H9 (cell line): ENCODE measurements around the gene DAPK2. TPM values are rescaled to one million over a fixed set of nuclear protein-coding genes. Genes with fewer than 3 reads are reported as not detected.
A peak's percentile ranks its signal among the peaks of the same experiment; 100 is the strongest.

Experiments used
- DNase-seq: peaks from one replicate; pipeline ENCODE4 v3.0.0-alpha.2; 2017
- H2AFZ ChIP-seq: one replicate; pipeline ENCODE4 v1.6.1; 2013; ENCODE audit warnings: mild to moderate bottlenecking, low read length, control low read depth, moderate library complexity
- H2AK5ac ChIP-seq: 2 replicates; pipeline ENCODE4 v1.6.1; 2013; ENCODE audit warnings: low read length, control low read depth, mixed read lengths; ENCODE audit not compliant: insufficient read length
- H2BK120ac ChIP-seq: one replicate; pipeline ENCODE4 v1.6.1; 2013; ENCODE audit warnings: low read depth, mild to moderate bottlenecking, low read length, control low read depth, inconsistent platforms; ENCODE audit not compliant: poor library complexity, severe bottlenecking
- H2BK12ac ChIP-seq: 2 replicates; pipeline ENCODE4 v1.6.1; 2013; ENCODE audit warnings: low read length, control low read depth, mixed read lengths, low read depth; ENCODE audit not compliant: insufficient read length
- H2BK15ac ChIP-seq: 2 replicates; pipeline ENCODE4 v1.6.1; 2013; ENCODE audit warnings: low read depth, low read length, control low read depth
- H2BK20ac ChIP-seq: one replicate; pipeline ENCODE4 v1.6.1; 2013; ENCODE audit warnings: low read depth, mild to moderate bottlenecking, low read length, control low read depth, inconsistent platforms; ENCODE audit not compliant: poor library complexity, severe bottlenecking
- H2BK5ac ChIP-seq: 2 replicates; pipeline ENCODE4 v1.6.1; 2013; ENCODE audit warnings: low read length, control low read depth, mixed read lengths; ENCODE audit not compliant: insufficient read length
- H3K14ac ChIP-seq: 2 replicates; pipeline ENCODE4 v1.6.1; 2013; ENCODE audit warnings: low read length, control low read depth; ENCODE audit not compliant: insufficient read depth
- H3K18ac ChIP-seq: 2 replicates; pipeline ENCODE4 v1.6.1; 2013; ENCODE audit warnings: low read depth, mild to moderate bottlenecking, mixed read lengths, low read length, control low read depth; ENCODE audit not compliant: insufficient read length
- H3K23ac ChIP-seq: 2 replicates; pipeline ENCODE4 v1.6.1; 2013; ENCODE audit warnings: low read length, control low read depth, mixed read lengths, low read depth; ENCODE audit not compliant: insufficient read length
- H3K23me2 ChIP-seq: 2 replicates; pipeline ENCODE4 v1.6.1; 2013; ENCODE audit warnings: low read depth, mild to moderate bottlenecking, mixed read lengths, low read length, control low read depth; ENCODE audit not compliant: insufficient read length, poor library complexity, severe bottlenecking
- H3K27ac ChIP-seq: 2 replicates; pipeline ENCODE4 v1.5.1; 2013; ENCODE audit warnings: low read length, control low read depth, mixed read lengths, low read depth; ENCODE audit not compliant: insufficient read length
- H3K27me3 ChIP-seq: 2 replicates; pipeline ENCODE4 v1.6.1; 2013; ENCODE audit warnings: low read length, control low read depth, inconsistent platforms; ENCODE audit not compliant: insufficient read depth
- H3K4ac ChIP-seq: 2 replicates; pipeline ENCODE4 v1.6.1; 2013; ENCODE audit warnings: low read depth, mild to moderate bottlenecking, control low read depth, inconsistent platforms, low read length, moderate library complexity
- H3K4me1 ChIP-seq: 2 replicates; pipeline ENCODE4 v1.6.1; 2013; ENCODE audit warnings: low read length, control low read depth, inconsistent platforms; ENCODE audit not compliant: insufficient read depth
- H3K4me2 ChIP-seq: 2 replicates; pipeline ENCODE4 v1.6.1; 2013; ENCODE audit warnings: low read length, control low read depth, mixed read lengths; ENCODE audit not compliant: insufficient read length, insufficient read depth
- H3K56ac ChIP-seq: 2 replicates; pipeline ENCODE4 v1.6.1; 2013; ENCODE audit warnings: low read depth, mild to moderate bottlenecking, mixed read lengths, low read length, control low read depth; ENCODE audit not compliant: insufficient read length
- H3K79me1 ChIP-seq: 2 replicates; pipeline ENCODE4 v1.6.1; 2013; ENCODE audit warnings: low read depth, mild to moderate bottlenecking, moderate library complexity, low read length, control low read depth, inconsistent platforms; ENCODE audit not compliant: insufficient read depth, poor library complexity, severe bottlenecking
- H3K79me2 ChIP-seq: 2 replicates; pipeline ENCODE4 v1.6.1; 2013; ENCODE audit warnings: low read length, control low read depth, inconsistent platforms; ENCODE audit not compliant: insufficient read depth
- H3K9ac ChIP-seq: 2 replicates; pipeline ENCODE4 v1.6.1; 2013; ENCODE audit warnings: low read length, control low read depth, mixed read lengths; ENCODE audit not compliant: insufficient read length; ENCODE audit errors: extremely low read depth
- H3K9me3 ChIP-seq: one replicate; pipeline ENCODE4 v1.6.1; 2013; ENCODE audit warnings: low read depth, low read length, inconsistent platforms; ENCODE audit not compliant: control insufficient read depth
- H3T11ph ChIP-seq: one replicate; pipeline ENCODE4 v1.6.1; 2013; ENCODE audit warnings: mild to moderate bottlenecking, low read length, control low read depth, inconsistent platforms
- H4K20me1 ChIP-seq: one replicate; pipeline ENCODE4 v1.6.1; 2013; ENCODE audit not compliant: control insufficient read depth, insufficient read length, insufficient read depth
- H4K5ac ChIP-seq: 2 replicates; pipeline ENCODE4 v1.6.1; 2013; ENCODE audit warnings: low read depth, mild to moderate bottlenecking, mixed read lengths, low read length, control low read depth; ENCODE audit not compliant: insufficient read length
- H4K8ac ChIP-seq: replicated peaks from 2 replicates; pipeline ENCODE4 v1.6.1; 2013; ENCODE audit warnings: low read length, control low read depth, mixed read lengths, low read depth; ENCODE audit not compliant: insufficient read length
- H4K91ac ChIP-seq: 2 replicates; pipeline ENCODE4 v1.6.1; 2013; ENCODE audit warnings: low read depth, mild to moderate bottlenecking, moderate library complexity, mixed read lengths, low read length, control low read depth; ENCODE audit not compliant: insufficient read length
- H3K27ac Mint-ChIP-seq, 3 experiments: 2 replicates in 2 of 3; 3 replicates in 1 of 3; pipeline ENCODE4 v1.8.0; 2020 to 2021; ENCODE audit warnings: mixed read lengths in 3 of 3, mild to moderate bottlenecking in 1 of 3, moderate library complexity in 1 of 3
- H3K27me3 Mint-ChIP-seq: 2 replicates; pipeline ENCODE4 v1.8.0; 2021; ENCODE audit warnings: low read depth, mild to moderate bottlenecking, moderate library complexity, mixed read lengths
- H3K36me3 Mint-ChIP-seq, 3 experiments: 2 replicates in 2 of 3; 3 replicates in 1 of 3; pipeline ENCODE4 v1.8.0; 2020 to 2021; ENCODE audit warnings: low read depth in 3 of 3, mixed read lengths in 3 of 3; ENCODE audit not compliant: insufficient read depth in 1 of 3
- H3K4me1 Mint-ChIP-seq, 2 experiments: 2 replicates each; pipeline ENCODE4 v1.8.0; 2020; ENCODE audit warnings: mixed read lengths in 2 of 2
- H3K4me3 Mint-ChIP-seq, 2 experiments: 2 replicates in 1 of 2; 3 replicates in 1 of 2; pipeline ENCODE4 v1.8.0; 2020 to 2021; ENCODE audit warnings: mild to moderate bottlenecking in 2 of 2, mixed read lengths in 2 of 2, moderate library complexity in 1 of 2
- H3K9me3 Mint-ChIP-seq, 2 experiments: 2 replicates in 1 of 2; 3 replicates in 1 of 2; pipeline ENCODE4 v1.8.0; 2020; ENCODE audit warnings: mild to moderate bottlenecking in 2 of 2, mixed read lengths in 2 of 2, moderate library complexity in 1 of 2
- CTCF ChIP-seq: fragments of 200-600 bp; sonication (generic); conservative IDR thresholded peaks from 3 replicates; pipeline ENCODE4 v1.8.0; 2021; ENCODE audit warnings: antibody characterized with exemption, mild to moderate bottlenecking
- WGBS: extraction: QIAGEN DNeasy Blood & Tissue Kit; methylation state at CpG from one replicate; pipeline ENCODE4 v1.1.7; 2013; ENCODE audit warnings: missing lambda C conversion rate, low lambda C conversion rate, mixed read lengths; ENCODE audit not compliant: insufficient read length; ENCODE audit errors: extremely low coverage; 5-methylcytosine and 5-hydroxymethylcytosine counted together
- total RNA-seq: library from RNA; stranded (reverse); gene quantifications from 2 replicates; pipeline ENCODE4 v1.2.1, GENCODE V29; 2021

DAPK2 gene
- total RNA-seq, 1 experiment from 2014 or later = 3.5 TPM

DNA sequence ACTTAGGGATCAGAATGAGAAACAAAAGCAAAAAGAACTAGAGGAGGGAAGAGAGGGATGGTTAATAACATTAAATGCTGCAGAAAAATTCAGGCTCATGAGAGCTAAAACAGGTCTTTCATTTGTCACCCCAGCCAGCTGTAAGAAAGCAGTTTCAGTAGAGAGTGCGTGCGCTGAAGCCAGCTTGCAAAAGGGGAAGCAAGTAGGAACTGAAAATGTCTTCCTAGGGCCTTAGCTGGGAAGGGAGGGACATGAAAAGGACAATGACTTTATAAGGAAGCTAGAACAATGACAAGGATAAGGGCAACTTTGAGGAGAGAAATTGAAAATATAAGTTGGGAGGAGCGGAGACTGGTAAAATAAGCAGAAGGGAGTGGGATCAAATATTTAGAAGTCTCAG lies 44.2 kb upstream of the DAPK2 start:
- Mint-ChIP-seq H3K27ac (peak overlapping the region in 2 of 3 experiments; percentile 3 to 10; a peak in 3 of 7 replicates), H3K9me3 (no peaks in the 10 kb centered on the region), H3K27me3 (no peaks in the 10 kb centered on the region), H3K4me1 (peaks cover 17 to 26% of the 10 kb centered on the region in 2 experiments), H3K4me3 (no peak overlapping the region), H3K36me3 (peaks cover 29 to 40% (median 37%) of the 10 kb centered on the region in 3 experiments)
- Histone ChIP-seq H3K27me3 (no peaks in the 10 kb centered on the region), H4K20me1 (no peaks in the 10 kb centered on the region), H3T11ph (no peak overlapping the region), H3K79me1 (peaks cover 3% of the 10 kb centered on the region), H2BK12ac (no peak overlapping the region), H3K18ac (no peak overlapping the region), H2AFZ (no peak overlapping the region), H2BK120ac (no peak overlapping the region), H2AK5ac (no peak overlapping the region), H3K56ac (no peak overlapping the region), H4K91ac (no peak overlapping the region), H4K8ac (no peak overlapping the region), H3K9me3 (no peaks in the 10 kb centered on the region), H3K14ac (no peak overlapping the region), H3K9ac (no peak overlapping the region), H3K23me2 (peaks cover 5% of the 10 kb centered on the region), H3K4me1 (no peaks in the 10 kb centered on the region), H3K4me2 (no peak overlapping the region), H3K79me2 (no peaks in the 10 kb centered on the region), H3K4ac (no peak overlapping the region), H3K23ac (no peak overlapping the region), H3K27ac (no peak overlapping the region), H2BK15ac (no peak overlapping the region), H2BK5ac (no peak overlapping the region), H2BK20ac (no peak overlapping the region), H4K5ac (no peak overlapping the region)
- no peak for DNase-seq
- TF ChIP-seq CTCF = no peak
- WGBS = 100% methylated on average over 1 of the region's 3 CpGs
